ENCODE results near the gene NDUFB8.

- no peak for TF ChIP-seq CTCF (IDR thresholded peaks at IDR 0.05)
- TF ChIP-seq POLR2A (IDR thresholded peaks at IDR 0.05), result no peak
- no peak for TF ChIP-seq EP300 (IDR thresholded peaks at IDR 0.05)
These were observed 31.3 kb upstream of the NDUFB8 start for GRCh38 chr10:100561005-100561404.
